Neural cell (in vitro differentiated cells): Measurements from ENCODE around the gene CRAMP1.

ENCODE experiments used
- POLR2AphosphoS5 ChIP-seq: IDR thresholded peaks from 2 replicates; pipeline ENCODE4 v1.6.1; 2012
- SMC3 ChIP-seq: fragments of 450-650 bp; conservative IDR thresholded peaks from 2 replicates; pipeline ENCODE4 v1.6.1; 2014; ENCODE audit warnings: antibody characterized with exemption, mild to moderate bottlenecking, moderate library complexity; ENCODE audit not compliant: poor library complexity
- TAF1 ChIP-seq: IDR thresholded peaks from 2 replicates; pipeline ENCODE4 v1.6.1; 2012; ENCODE audit warnings: low read depth
- TF ChIP-seq, protein P1 (sequence below): fragments of 450-650 bp; IDR thresholded peaks from 2 replicates; pipeline ENCODE4 v1.5.1; 2014; ENCODE audit warnings: antibody characterized with exemption, mild to moderate bottlenecking, moderate library complexity; ENCODE audit not compliant: poor library complexity, severe bottlenecking

GRCh38 chr16:1601031-1601430 lies 11.1 kb upstream of the CRAMP1 start:
- TF ChIP-seq, protein P1, sequence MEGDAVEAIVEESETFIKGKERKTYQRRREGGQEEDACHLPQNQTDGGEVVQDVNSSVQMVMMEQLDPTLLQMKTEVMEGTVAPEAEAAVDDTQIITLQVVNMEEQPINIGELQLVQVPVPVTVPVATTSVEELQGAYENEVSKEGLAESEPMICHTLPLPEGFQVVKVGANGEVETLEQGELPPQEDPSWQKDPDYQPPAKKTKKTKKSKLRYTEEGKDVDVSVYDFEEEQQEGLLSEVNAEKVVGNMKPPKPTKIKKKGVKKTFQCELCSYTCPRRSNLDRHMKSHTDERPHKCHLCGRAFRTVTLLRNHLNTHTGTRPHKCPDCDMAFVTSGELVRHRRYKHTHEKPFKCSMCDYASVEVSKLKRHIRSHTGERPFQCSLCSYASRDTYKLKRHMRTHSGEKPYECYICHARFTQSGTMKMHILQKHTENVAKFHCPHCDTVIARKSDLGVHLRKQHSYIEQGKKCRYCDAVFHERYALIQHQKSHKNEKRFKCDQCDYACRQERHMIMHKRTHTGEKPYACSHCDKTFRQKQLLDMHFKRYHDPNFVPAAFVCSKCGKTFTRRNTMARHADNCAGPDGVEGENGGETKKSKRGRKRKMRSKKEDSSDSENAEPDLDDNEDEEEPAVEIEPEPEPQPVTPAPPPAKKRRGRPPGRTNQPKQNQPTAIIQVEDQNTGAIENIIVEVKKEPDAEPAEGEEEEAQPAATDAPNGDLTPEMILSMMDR, result no peak
- TF ChIP-seq TAF1, result no peak
- TF ChIP-seq SMC3, result no peak
- no peak for TF ChIP-seq POLR2AphosphoS5
